Activated naive CD8-positive, alpha-beta T cell treated with anti-CD3 and anti-CD28 coated beads, Interleukin-2, amount 50 U/mL, for 24 hours (primary cell): ENCODE data around the gene CRACR2B.
A peak's percentile ranks its signal among the peaks of the same experiment; 100 is the strongest.

Experiments used
- ATAC-seq: fragments of 150-1000 bp; cut with Tn5 transposase; one replicate; pipeline ENCODE4 v1.10.0; 2021
- DNase-seq: peaks from one replicate; pipeline ENCODE4 v3.0.0; 2021
- H3K27ac Mint-ChIP-seq: one replicate; pipeline ENCODE4 v1.8.0; 2021; ENCODE audit warnings: mild to moderate bottlenecking, mixed read lengths
- H3K27me3 Mint-ChIP-seq: one replicate; pipeline ENCODE4 v1.8.0; 2021; ENCODE audit warnings: mixed read lengths
- H3K36me3 Mint-ChIP-seq: one replicate; pipeline ENCODE4 v1.8.0; 2021; ENCODE audit warnings: low read depth, mixed read lengths
- H3K4me1 Mint-ChIP-seq: one replicate; pipeline ENCODE4 v1.8.0; 2021; ENCODE audit warnings: mixed read lengths
- H3K4me3 Mint-ChIP-seq: one replicate; pipeline ENCODE4 v1.8.0; 2021; ENCODE audit warnings: mild to moderate bottlenecking, moderate library complexity, mixed read lengths
- H3K9me3 Mint-ChIP-seq: one replicate; pipeline ENCODE4 v1.8.0; 2021; ENCODE audit warnings: mixed read lengths

The CRACR2B gene

DNA sequence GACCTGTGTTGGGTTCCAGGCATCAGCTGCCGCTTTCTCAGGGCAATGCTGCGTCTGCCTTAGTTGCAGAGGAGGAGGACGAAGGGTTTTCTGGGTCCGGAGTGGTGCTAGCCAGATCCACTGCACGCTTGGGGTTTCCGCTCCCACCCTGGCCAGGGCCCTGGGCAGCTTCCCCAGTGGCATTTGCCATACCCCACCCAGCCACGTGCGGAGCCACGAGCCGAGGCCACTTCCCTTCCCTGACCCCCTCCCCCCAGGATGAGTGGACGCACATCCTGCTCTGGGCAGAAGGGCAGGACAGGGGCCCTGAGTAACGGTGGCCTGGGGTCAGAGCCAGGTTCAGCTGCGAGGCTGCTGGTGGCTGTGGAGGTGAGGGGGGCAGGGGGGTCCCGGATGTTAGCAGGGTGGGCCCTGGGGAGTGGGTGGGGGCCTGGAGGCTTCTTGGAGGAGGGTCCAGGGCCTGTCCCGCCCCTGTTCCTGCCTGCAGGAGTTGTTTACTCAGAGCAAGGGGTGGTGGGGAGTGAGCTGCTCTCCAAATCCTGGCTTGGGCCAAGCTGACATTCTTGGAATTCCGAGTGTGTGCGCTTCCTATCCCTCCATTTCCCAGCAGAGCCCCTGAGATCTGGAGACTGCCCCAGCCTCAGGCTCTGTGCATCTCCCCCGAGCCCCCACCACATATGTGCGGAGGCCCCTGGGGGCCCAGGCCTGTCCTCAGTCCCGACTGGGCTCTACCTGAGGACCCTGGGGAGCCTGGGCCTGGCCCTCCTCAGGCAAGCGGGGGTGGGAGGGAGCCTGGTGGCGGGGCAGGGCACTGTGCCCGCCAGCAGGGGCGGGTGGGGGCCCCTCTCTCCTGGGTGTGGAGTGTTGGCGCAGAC lies 16.3 kb downstream of the CRACR2B start:
- H3K36me3 Mint-ChIP-seq, result peaks cover 9% of the 10 kb centered on the region
- H3K4me3 Mint-ChIP-seq, result peak overlapping the region; percentile 72
- H3K4me1 Mint-ChIP-seq, result peaks cover 34% of the 10 kb centered on the region
- H3K27me3 Mint-ChIP-seq, result peaks cover 7% of the 10 kb centered on the region
- no peak for ATAC-seq
- peak overlapping the region; percentile 39 for H3K27ac Mint-ChIP-seq
- no peaks in the 10 kb centered on the region for H3K9me3 Mint-ChIP-seq
- DNase-seq, result no peak

GRCh38 chr11:844693-845644 lies 17.2 kb downstream of the CRACR2B start:
- DNase-seq (peak; percentile 54), ATAC-seq (no peak)
- H3K36me3 Mint-ChIP-seq, result peaks cover 9% of the 10 kb centered on the region
- no peak overlapping the region for H3K4me3 Mint-ChIP-seq
- H3K27ac Mint-ChIP-seq, result no peak overlapping the region
- peaks cover 9% of the 10 kb centered on the region for H3K27me3 Mint-ChIP-seq
- no peaks in the 10 kb centered on the region for H3K9me3 Mint-ChIP-seq
- H3K4me1 Mint-ChIP-seq, result peaks cover 32% of the 10 kb centered on the region

GRCh38 chr11:845872-846495 lies 18.3 kb downstream of the CRACR2B start:
- H3K4me1 Mint-ChIP-seq, result peaks cover 23% of the 10 kb centered on the region
- H3K4me3 Mint-ChIP-seq, result no peak overlapping the region
- no peaks in the 10 kb centered on the region for H3K9me3 Mint-ChIP-seq
- DNase-seq (no peak), ATAC-seq (no peak)
- H3K27me3 Mint-ChIP-seq, result peaks cover 11% of the 10 kb centered on the region
- no peak overlapping the region for H3K27ac Mint-ChIP-seq
- H3K36me3 Mint-ChIP-seq, result peaks cover 2% of the 10 kb centered on the region

DNA sequence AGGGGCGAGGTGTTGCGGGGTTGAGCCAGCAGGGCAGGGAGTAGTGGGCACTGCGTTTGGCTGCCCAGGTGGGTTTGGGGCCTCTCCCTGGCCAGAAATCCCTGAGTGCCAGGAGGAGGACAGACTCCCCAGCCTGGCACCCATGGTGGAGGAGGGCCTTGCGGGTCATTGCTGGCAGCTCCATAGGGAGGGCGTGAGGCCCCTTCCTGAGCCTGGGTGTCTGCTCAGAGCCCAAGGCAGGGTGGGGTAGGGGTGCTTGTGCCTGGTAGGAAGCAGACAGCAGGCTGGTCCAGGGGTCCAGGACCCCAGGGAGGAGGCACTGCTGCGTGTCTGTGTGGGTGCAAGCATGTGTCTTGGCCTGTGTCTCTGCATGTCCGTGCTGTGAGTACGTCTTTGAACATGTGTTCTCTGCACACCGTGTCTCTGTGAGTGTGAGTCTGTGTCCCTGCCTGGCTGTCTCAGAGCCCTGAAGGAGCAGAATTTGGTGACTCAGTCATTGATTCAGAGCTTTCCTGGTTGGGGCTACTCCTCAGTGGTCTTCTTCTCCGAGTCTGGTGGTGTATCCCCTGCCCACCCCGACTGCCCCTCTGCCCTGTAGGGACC lies 18.9 kb downstream of the CRACR2B start:
- ATAC-seq (no peak), DNase-seq (no peak)
- H3K27ac Mint-ChIP-seq, result no peak overlapping the region
- no peaks in the 10 kb centered on the region for H3K36me3 Mint-ChIP-seq
- H3K9me3 Mint-ChIP-seq, result no peaks in the 10 kb centered on the region
- no peak overlapping the region for H3K4me3 Mint-ChIP-seq
- H3K27me3 Mint-ChIP-seq, result peaks cover 11% of the 10 kb centered on the region
- peaks cover 18% of the 10 kb centered on the region for H3K4me1 Mint-ChIP-seq

GRCh38 chr11:847876-848275 lies 20.2 kb downstream of the CRACR2B start:
- Mint-ChIP-seq H3K27me3 (peaks cover 11% of the 10 kb centered on the region), H3K4me1 (peaks cover 18% of the 10 kb centered on the region), H3K36me3 (no peaks in the 10 kb centered on the region), H3K27ac (no peak overlapping the region), H3K9me3 (no peaks in the 10 kb centered on the region), H3K4me3 (no peak overlapping the region)
- ATAC-seq, result no peak
- DNase-seq, result no peak

DNA sequence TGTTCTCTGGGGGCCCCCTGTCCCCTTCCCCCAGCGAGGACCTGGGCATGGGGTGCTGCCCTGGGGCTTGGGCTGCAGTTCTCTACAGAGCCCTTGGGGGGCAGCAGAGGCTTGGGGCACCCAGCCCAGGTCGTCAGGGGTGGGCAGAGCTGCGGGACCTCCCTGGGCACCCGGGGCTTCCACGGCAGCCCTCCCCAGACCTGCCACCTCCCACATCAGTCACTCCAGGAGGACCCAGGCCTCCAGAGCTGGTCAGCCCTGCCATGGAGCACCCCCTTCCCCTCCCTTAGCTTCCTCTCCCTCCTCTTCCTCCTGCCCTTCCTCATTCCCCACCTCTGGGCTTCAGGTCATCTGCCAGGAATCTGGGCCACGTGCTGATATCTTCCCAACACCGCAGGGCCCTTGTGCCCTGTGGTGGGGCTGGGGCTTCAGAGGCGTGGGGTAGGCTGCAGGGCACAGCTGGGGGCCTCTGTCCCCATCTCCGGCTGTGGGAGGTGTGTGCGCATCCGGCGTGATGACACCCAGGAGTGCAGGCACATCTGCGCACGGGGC lies 20.7 kb downstream of the CRACR2B start:
- H3K27ac Mint-ChIP-seq, result no peak overlapping the region
- peaks cover 11% of the 10 kb centered on the region for H3K27me3 Mint-ChIP-seq
- ATAC-seq (peak; percentile 52), DNase-seq (peak; percentile 78)
- no peaks in the 10 kb centered on the region for H3K9me3 Mint-ChIP-seq
- no peak overlapping the region for H3K4me3 Mint-ChIP-seq
- peaks cover 16% of the 10 kb centered on the region for H3K4me1 Mint-ChIP-seq
- H3K36me3 Mint-ChIP-seq, result no peaks in the 10 kb centered on the region

- DNase-seq, result no peak
- peaks cover 8% of the 10 kb centered on the region for H3K27me3 Mint-ChIP-seq
- H3K4me3 Mint-ChIP-seq, result peak overlapping the region; percentile 57
- no peak overlapping the region for H3K27ac Mint-ChIP-seq
- H3K36me3 Mint-ChIP-seq, result no peaks in the 10 kb centered on the region
- ATAC-seq, result no peak
- H3K9me3 Mint-ChIP-seq, result no peaks in the 10 kb centered on the region
- H3K4me1 Mint-ChIP-seq, result peaks cover 9% of the 10 kb centered on the region
Observed at GRCh38 chr11:849104-849824, 21.5 kb downstream of the CRACR2B start.

- DNase-seq, result no peak
- peaks cover 4% of the 10 kb centered on the region for H3K4me1 Mint-ChIP-seq
- ATAC-seq, result no peak
- no peaks in the 10 kb centered on the region for H3K36me3 Mint-ChIP-seq
- no peaks in the 10 kb centered on the region for H3K9me3 Mint-ChIP-seq
- H3K27me3 Mint-ChIP-seq, result peaks cover 8% of the 10 kb centered on the region
- H3K4me3 Mint-ChIP-seq, result peak overlapping the region; percentile 29
- H3K27ac Mint-ChIP-seq, result no peak overlapping the region
Observed at GRCh38 chr11:849951-850774, 22.4 kb downstream of the CRACR2B start.

DNA sequence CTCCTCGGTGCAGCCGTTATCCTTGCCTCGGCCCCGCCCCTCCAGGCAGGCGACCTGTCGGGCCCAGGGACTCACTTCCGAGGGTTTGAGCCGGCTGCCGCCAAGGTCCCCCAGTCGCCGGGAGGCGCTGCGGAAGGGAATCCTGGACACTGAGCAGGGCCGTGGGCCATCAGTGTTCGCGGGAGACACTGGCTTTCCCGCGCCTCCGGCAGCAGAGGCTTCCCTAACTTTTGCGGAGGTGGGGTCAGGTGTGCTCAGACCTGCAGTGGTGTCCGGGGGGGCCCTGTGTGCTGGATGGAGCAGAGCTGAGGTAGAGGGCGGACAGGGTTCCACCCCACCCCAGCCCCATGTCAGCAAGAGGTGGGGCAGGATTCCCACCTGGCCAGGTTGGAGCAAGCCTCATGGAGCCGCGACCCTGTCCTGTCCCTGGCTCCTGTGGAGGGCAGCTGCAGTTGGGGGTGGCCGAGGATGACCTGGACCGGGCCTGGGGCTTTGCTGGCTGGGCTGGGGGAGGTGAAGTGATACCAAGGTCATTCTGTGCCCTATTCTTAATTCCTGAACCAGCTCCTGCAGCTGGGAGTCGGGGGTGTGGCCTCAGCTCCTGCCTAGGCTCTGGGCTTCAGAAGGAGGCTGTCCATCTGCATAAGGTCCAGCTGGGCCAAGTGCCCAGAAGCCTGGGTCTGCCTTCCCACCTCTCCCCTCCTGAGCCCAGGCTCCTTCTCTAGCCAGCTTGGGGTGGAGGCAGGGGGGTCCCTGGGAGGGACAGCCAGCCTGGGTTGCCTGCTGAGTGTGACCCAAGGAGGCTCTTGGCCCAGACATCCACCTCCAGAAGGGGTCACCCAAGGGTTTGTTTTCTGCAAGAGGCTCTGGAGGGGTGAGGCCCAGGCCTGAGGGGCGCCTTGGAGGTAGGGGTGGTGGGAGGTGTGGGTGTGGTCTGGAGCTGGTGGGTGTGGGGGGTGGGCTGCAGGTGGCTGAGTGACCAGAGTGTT lies 23.4 kb downstream of the CRACR2B start:
- Mint-ChIP-seq H3K27ac (no peak overlapping the region), H3K9me3 (no peaks in the 10 kb centered on the region), H3K4me3 (no peak overlapping the region), H3K4me1 (peaks cover 4% of the 10 kb centered on the region), H3K36me3 (no peaks in the 10 kb centered on the region), H3K27me3 (peaks cover 8% of the 10 kb centered on the region)
- ATAC-seq (no peak), DNase-seq (no peak)

GRCh38 chr11:852762-853161 lies 25.0 kb downstream of the CRACR2B start:
- H3K9me3 Mint-ChIP-seq, result no peaks in the 10 kb centered on the region
- no peak for ATAC-seq
- H3K36me3 Mint-ChIP-seq, result no peaks in the 10 kb centered on the region
- H3K4me1 Mint-ChIP-seq, result peaks cover 4% of the 10 kb centered on the region
- H3K4me3 Mint-ChIP-seq, result no peak overlapping the region
- no peak for DNase-seq
- peaks cover 8% of the 10 kb centered on the region for H3K27me3 Mint-ChIP-seq
- H3K27ac Mint-ChIP-seq, result no peak overlapping the region

DNA sequence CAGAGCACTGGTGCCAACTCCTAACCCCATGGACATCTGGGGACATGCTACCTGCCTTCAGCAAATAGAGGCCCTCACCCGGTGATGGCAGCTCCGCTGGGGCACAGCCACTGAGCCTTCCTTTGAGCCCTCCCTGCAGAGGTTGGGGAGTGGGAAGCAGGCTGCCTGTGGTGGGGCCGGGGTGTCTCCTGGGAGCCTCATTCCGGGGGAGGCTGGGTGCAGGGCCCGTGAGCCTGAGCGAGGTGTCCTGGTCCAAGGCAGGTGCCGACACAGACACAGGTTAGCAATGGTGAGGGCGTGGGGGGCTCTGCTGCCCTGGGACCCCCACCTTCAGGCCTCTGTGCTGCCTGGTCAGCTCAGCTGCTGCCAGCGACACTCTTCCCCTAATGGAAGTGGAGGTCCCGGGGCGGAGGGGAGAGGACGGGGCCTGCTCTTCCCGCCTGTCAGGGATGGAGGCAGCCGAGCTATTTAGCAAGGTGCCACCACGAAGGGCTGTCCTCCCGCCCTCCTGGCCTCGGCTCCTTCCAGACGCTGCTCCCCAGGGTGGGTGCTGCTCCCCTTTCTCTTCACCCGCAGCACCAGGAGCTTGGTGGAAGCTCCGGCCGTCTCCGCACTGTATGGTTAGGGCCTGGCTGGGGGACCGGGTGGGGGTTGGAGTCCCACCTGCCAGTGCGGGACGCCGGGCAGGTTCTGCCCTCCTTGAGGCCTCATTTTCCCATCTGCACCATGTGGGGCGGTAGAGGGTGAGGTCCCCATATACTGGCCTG lies 26.1 kb downstream of the CRACR2B start:
- Mint-ChIP-seq H3K9me3 (no peaks in the 10 kb centered on the region), H3K27ac (no peak overlapping the region), H3K4me3 (no peak overlapping the region), H3K4me1 (no peaks in the 10 kb centered on the region), H3K27me3 (peaks cover 4% of the 10 kb centered on the region), H3K36me3 (no peaks in the 10 kb centered on the region)
- DNase-seq, result no peak
- no peak for ATAC-seq
